NAMALWA (cell line): ENCODE results near the gene COASY.
"Not testable (repeated sequence)": the region's sequence is repeated elsewhere in the genome, so short reads cannot be mapped to it uniquely, and the experiment has no call there.

Source experiments
- DNase-seq: peaks from one replicate; pipeline ENCODE4 v3.0.0-alpha.2; 2015; ENCODE audit warnings: low spot score

Gene COASY

DNA sequence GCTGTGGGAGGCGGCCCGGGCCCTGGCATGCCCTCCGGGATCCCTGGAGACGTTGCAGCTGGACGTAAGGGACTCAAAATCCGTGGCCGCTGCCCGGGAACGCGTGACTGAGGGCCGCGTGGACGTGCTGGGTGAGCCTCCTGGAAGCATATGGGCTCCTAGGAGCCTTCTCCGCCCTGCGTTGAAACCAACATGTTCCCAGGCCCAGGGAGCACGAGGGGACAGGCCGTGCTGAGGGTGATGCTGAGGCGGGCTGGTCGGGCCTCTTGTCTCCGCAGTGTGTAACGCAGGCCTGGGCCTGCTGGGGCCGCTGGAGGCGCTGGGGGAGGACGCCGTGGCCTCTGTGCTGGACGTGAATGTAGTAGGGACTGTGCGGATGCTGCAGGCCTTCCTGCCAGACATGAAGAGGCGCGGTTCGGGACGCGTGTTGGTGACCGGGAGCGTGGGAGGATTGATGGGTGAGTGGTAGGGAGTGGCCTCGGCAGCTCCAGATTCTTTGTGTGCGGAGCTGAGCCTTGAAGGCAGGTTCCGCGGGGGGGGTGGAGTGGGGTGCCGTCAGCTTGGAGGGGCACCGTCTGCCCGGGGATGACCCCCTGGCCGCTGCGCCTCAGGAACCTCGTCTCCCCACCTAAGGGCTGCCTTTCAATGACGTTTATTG, 8.7 kb upstream of the COASY start:
- no peak for DNase-seq

DNA sequence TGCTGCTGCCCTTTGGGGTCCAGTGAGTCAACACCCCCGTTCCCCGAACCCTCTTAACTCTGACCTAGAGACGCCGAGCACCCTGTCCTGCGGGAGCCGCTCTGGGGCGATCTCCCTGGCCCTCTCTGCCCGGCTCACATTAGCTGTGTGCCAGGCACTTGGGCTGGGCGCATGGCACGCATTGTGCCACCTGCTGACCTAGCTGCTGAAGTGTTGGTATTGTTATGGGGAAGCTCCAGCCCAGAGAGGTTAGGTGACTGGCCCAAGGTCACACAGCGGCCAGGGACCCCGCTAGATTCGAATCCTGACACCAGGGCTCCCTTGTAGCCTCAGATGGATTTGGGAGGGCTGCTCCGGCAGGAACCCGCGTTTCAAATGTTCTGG, 8.1 kb upstream of the COASY start:
- no peak for DNase-seq

DNA sequence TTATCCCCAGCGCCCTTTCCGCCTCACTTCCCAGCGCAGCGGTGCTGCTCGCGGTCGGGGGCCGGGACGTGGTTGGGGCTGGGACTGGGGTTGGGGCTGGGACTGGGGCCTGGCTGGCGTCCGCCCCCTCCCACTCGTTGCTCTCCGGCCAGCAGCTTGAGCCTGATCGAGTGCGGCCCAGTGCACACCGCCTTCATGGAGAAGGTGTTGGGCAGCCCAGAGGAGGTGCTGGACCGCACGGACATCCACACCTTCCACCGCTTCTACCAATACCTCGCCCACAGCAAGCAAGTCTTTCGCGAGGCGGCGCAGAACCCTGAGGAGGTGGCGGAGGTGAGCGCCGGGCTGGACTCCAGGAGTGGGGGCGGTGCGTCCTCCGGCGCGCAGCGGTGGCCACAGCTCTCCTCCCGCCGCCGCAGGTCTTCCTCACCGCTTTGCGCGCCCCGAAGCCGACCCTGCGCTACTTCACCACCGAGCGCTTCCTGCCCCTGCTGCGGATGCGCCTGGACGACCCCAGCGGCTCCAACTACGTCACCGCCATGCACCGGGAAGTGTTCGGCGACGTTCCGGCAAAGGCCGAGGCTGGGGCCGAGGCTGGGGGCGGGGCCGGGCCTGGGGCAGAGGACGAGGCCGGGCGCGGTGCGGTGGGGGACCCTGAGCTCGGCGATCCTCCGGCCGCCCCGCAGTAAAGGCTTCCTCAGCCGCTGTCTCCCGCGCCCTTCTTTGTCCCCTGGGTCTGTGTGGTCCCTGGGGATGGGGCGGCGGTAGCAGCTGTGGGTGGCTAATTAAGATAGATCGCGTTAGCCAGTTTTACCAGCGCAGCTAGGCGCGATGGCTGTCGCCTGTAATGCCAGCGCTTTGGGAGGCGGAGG, 7.5 kb upstream of the COASY start:
- peak; percentile 91 for DNase-seq

DNA sequence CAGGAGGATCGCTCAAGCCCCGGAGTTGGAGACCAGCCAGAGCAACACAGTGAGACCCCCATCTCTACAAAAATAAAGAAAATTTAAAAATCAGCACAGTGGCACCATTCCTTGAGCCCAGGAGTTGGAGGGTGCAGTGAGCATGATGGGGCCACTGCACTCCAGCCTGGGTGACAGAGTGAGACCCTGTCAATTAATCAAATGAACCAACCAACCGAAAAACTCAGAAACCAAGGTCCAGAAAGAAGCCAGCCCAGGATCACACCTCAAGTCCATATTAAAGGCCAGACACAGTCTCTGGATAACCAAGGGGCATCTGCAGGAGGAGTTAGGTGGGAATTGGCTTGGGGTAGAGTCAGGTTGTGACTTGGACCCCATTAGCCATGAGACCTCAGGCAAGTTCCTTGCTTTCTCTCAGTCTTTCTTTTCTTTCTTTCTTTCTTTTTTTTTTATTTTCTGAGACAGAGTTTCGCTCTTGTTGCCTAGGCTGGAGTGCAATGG, 6.8 kb upstream of the COASY start:
- DNase-seq: no peak

DNA sequence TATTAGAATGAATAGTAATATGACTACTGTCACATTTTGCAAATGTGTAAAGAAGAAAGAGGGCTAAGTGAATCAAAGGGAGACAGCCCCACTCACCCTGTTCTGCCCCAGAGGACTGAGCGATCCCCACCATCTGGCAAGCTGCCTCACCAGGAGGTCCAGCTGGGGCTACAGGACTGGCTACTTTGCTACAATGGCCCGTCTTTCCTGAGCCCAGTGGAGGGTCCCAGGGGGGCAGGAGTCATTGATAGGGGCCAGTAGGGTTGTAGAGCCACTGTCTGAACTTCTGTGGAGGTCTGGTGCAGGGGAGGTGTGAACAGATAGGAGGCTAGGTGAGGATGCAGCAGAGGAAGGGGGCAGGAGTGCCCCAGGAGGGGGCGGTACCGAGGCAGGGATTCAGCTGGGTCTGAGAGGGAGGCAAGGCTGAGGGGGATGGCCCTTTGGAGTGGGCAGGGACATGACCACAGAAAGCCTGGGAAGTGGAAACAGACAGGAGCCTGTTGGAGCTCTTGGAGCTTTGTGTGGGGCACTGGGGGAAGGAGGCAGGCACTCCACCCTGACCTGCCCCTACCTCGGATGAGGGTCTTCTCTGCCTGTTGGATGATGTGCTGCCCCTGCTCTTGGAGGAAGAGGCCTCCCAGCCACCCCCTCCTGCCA, 5.9 kb upstream of the COASY start:
- not testable (repeated sequence) for DNase-seq

DNA sequence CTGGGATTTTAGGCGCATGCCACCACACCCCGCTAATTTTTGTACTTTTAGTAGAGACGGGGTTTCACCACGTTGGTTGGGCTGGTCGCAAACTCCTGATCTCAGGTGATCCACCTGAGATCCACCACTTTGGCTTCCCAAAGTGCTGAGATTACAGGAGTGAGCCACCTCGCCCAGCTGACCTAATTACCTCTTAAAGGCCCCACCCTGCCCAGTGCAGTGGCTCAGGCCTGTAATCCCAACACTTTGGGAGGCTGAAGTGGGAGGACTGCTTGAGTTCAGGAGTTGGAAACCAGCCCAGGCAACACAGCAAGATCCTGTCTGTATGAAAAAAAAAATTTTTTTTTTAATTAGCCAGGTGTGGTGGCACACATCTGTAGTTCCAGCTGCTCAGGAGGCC, 2.9 kb upstream of the COASY start:
- no peak for DNase-seq

DNA sequence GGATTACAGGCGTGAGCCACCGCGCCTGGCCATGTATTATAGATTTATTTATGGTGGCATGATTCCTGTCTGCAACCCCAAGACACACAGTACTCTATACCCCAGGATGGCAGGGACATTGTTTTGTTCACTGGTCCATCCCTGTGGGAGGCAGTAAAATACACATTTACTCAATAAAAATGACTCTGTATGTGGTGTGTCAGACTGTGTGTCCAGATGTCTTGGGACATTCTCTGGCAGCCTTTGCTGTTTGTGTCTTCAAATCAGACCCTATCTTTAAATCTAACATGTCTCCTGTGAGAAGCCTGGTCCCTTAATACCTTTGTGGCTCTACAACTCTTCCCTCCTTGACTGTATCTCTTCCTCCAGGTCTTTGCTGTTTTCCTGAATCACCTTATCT, 1.7 kb upstream of the COASY start:
- no peak for DNase-seq

DNA sequence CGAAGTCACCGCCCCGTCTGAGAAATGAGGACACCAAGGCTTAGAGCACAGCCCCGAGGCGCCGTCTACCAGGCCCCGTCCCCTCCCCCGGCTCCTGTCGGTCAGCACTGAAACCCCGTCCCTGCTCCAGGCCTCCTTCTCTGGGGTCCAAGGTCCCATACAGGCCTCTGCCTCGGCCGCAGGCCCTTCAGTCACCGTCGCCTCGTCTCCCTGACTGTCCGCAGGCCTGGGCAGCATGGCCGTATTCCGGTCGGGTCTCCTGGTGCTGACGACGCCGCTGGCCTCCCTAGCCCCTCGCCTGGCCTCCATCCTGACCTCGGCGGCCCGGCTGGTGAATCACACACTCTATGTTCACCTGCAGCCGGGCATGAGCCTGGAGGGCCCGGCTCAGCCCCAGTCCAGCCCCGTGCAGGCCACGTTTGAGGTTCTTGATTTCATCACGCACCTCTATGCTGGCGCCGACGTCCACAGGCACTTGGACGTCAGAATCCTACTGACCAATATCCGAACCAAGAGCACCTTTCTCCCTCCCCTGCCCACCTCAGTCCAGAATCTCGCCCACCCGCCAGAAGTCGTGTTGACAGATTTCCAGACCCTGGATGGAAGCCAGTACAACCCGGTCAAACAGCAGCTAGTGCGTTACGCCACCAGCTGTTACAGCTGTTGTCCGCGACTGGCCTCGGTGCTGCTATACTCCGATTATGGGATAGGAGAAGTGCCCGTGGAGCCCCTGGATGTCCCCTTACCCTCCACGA, 617 bp downstream of the COASY start:
- no peak for DNase-seq

DNA sequence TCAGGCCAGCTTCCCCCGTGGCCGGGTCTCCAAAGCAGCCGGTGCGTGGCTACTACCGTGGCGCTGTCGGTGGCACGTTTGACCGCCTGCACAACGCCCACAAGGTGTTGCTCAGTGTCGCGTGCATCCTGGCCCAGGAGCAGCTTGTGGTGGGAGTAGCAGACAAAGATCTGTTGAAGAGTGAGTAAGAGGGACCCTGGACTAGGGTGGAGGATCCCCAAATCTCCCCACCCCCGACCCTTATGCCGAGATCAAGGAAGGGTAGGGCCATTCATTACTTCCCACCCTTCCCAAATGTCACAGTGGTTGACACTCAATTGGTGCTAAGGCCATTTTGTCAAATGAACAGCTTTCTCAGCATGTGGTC, 1.2 kb downstream of the COASY start:
- no peak for DNase-seq

DNA sequence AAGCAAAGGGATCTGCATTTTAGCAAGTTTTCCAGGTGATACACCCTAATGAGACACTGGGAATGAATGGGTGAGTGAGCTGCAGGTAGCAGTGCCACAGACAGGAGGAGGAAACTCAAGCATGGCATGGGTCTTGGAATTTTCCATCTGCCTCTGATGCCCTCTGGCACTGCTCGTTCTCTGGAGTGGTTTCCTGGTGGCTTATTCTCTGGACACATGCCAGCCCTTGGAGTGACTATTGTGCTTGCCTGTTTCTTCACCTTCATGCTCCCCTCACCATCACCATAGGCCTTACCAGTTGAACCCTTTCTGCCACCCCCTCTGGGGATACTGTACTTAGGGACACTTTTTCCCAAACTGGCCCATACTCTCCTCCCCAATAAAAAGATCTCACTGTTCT, 1.6 kb downstream of the COASY start:
- no peak for DNase-seq

DNA sequence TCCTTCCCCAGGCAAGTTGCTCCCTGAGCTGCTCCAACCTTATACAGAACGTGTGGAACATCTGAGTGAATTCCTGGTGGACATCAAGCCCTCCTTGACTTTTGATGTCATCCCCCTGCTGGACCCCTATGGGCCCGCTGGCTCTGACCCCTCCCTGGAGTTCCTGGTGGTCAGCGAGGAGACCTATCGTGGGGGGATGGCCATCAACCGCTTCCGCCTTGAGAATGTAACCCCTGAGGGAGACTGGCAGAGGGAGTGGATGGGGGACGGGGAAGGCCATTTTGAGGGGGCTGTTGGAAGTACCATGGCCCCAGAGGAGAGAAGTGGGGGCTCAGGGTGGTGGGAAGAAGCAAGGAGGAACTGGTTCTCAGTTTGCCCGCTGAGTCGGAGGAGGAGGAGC, 2.0 kb downstream of the COASY start:
- no peak for DNase-seq

DNA sequence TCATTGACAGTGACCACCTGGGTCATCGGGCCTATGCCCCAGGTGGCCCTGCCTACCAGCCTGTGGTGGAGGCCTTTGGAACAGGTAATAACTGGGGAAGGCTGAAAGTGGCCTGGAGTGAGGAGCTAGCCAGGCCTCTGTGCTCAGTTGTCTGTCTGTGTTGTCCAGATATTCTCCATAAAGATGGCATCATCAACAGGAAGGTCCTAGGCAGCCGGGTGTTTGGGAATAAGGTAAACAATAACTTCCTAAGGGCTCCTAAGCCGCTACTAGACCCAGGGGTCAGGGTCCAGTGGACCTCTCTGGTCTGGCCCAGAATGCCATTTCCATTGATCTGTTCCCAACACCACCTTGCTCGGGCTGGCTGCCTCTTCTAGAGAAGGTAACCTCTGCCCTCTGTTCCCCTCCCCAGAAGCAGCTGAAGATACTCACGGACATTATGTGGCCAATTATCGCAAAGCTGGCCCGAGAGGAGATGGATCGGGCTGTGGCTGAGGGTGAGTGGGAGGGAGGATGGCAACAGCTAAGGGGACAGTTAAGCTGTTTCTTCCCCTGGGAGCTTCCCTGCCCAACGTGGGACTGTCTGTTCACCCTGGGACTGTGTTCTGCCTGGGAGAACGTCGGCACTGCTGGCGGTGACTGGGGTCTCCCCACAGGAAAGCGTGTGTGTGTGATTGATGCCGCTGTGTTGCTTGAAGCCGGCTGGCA, 3.0 kb downstream of the COASY start:
- DNase-seq: no peak

DNA sequence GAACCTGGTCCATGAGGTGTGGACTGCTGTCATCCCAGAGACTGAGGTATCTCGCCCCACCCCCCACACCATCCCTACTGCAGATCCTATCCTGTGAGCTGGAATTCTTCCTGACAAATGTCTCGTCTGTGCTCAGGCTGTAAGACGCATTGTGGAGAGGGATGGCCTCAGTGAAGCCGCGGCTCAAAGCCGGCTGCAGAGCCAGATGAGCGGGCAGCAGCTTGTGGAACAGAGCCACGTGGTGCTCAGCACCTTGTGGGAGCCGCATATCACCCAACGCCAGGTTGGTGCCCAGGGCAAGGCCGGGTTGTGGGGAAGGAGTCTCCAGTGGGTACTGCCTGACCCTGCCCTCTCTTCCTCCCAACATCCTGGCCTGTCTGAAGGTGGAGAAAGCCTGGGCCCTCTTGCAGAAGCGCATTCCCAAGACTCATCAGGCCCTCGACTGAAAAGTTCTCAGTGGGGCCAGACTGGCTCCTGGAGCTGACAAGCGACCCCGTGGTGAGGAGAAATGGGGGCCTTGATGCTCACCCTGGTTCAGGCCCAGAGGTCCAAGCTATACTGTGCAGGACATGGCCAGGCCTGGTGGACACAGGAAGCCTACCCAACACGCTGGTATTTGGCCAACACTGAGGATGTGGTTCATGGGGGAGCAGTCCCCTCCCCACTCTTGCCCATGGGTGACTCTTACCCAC, 3.7 kb downstream of the COASY start:
- DNase-seq: no peak

DNA sequence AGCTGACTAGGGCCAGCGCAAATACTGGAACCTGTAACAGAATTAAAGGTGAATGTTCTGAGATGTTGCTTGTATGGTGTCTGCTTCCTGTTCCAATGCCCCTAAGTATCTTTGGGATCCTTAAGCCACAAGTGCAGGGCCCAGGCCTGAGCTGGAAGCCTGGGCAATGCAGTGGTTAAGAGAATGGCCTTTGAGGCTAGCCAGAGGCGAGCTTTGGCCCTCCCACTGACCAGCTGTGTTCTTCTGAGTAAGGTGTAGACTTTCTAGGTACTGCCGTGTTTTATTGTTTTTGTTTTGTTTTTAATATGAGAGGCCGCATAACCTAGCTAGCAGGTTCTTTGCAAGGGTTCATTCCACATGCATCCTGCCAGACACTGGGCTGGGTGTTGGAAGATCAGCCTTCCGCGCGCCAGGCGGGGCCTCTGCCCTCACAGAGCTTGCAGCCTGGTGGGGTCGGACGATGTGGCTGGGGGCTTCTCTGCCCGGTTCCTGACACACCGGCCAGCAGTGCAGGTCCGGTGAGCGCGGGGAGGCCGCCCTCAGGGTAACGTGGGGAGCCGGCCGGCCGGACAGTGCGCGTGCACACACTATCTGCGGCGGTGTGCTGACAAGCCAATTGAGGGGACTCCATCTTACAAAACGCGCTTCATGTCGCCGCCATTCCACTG, 4.4 kb downstream of the COASY start:
- DNase-seq: no peak

DNA sequence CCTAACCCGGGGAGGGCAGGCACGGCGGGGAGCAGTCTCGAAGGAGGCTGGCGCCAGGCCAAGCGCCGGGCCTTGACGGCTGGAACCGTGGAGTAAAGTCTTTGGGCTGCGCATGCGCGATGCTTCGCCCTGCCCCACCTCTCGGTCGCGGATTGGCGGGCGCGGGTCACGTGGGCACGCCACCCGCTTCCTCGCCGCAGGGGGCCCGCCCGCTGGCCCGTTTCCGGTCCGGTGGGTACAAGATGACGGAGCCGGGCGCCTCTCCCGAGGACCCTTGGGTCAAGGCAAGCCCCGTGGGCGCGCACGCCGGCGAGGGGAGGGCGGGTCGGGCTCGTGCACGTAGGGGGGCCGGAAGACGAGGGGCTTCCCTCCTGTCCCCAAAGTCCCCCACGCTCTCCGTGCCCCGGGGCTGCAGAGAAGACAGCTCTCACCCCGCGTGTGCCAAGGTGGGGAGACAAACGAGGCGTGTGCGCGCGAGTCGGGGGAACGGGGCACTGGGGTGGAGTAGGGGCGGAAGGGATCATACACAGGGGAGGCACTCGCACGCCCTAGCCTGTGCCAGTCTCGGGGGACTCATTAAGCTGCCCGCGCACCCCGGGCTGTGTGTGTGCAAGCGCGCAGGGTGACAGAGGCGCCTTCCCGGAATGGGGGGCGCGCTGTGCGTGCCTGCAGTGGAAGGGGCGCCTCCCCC, 5.1 kb downstream of the COASY start, which contains the start of gene MLX:
Gene MLX (plus strand): TSS at position 218 of the 691 bp plus-strand sequence. CDS start 25 bp downstream, at position 243.
- peak; percentile 94 for DNase-seq

DNA sequence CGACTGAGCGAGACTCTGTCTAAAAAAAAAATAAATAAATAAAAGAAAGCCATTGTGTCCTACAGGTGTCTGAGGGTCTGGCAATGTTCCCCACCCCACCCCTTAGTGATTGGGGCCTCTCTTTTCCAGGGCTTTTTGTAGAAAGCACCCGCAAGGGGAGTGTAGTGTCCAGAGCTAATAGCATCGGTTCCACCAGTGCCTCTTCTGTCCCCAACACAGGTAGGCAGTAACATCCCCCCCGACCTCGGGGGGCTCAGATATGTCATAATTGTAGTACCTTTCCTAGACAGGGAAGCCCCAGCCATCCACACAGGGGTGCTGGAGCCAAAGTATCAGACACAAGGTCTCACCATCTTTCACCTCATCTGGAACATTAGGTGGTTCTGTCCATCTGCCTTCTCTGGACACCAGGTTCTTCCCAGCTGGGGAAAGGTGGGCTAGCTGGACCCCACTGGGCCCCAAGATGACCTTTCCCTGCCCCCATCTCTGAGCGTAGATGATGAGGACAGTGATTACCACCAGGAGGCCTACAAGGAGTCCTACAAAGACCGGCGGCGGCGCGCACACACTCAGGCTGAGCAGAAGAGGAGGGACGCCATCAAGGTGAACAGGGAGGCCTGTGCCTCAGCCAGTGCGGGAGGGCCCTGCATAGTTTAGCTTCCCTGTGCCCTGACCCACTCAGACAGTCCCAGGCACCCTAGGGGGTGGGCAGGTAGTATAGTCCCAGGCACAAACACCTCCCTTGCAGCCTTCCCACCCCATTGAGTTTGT, 6.6 kb downstream of the COASY start:
- DNase-seq: no peak

DNA sequence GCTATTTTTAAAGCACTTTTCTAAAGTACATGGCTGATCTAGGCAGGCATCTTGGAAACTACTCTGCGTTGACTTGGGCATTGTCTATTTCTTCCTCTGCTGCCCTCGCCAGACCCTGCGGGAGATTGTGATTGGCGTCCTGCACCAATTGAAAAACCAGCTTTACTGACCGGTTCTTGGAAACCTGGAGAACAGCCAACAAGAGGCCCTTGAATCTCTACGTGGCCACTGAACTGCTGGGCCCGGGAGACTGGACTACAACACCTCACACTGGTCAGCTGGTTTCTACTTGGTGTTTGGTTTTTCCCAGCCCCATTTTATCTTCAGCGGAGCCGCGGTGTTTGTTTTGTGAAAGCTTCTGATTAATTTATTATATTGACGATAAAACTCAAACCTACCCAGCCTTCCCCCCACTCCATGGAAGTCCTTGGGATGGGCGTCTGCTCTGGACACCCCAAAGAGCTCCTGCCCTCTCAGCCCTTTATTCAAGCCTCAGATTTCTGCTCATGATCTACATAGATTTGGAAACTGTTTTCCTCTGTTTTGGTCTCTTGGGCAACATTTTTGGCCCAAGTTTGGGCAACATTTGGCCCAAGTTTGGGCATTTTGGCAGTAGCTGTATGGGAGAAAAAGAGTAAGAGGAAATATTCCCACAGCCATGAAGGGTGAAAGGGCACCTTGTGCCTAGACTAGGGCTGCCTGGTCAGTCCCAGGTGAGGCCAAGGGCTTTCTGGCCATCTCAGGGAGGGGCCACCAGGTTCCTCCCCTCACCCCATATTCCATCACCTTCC, 9.7 kb downstream of the COASY start:
- DNase-seq: no peak

DNA sequence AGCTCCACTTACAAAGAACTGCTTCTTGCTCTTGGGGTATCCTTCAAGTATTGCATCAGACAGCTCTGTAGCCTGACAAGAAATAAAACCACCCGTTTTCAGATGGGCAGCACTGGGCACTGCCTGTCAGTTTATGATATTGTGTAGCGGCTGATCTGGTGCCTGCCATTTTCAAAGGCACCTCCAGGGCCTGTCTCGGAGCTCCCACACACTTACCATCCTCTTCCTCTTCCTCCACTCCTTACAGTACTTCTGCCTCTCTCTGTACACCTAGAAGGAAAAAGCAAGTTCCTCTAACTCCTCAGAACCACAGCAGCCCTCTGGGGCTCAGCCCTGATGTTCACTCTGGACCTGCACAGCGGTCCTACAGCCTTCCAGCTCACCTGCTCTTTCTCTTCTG, 11.1 kb downstream of the COASY start:
- no peak for DNase-seq
